HepG2 (cell line): ENCODE measurements around the gene PLEKHS1. TPM values are rescaled to one million over a fixed set of nuclear protein-coding genes. Genes with fewer than 3 reads are reported as not detected.

Experiments
- ATAC-seq: fragments of 200-7000 bp; cut with Tn5 transposase; 3 replicates; pipeline ENCODE4 v1.9.1; 2020; ENCODE audit warnings: mild to moderate bottlenecking, moderate library complexity
- BruUV-seq: library from RNA; stranded (reverse); fragments of 400-500 nt; replicated peaks from 2 replicates; lab custom pipeline; 2021; lab: Mats Ljungman, UMichigan
- CTCF ChIA-PET: fragments of 300-600 bp; formaldehyde crosslinking; extraction: SDS; loops from one replicate; lab custom pipeline; 2021; ENCODE audit warnings: low total read pairs, inconsistent platforms, low intra/inter-chr PET ratio; lab: Yijun Ruan, JAX
- POLR2A ChIA-PET: fragments of 350-600 bp; sonication (Branson Sonifier 250); formaldehyde crosslinking; loops from one replicate; lab custom pipeline; 2020; ENCODE audit warnings: antibody characterized with exemption, inconsistent platforms; lab: Yijun Ruan, JAX
- DNase-seq: peaks from one replicate; pipeline ENCODE4 v3.0.0-alpha.2; 2015; ENCODE audit warnings: low spot score
- FAIRE-seq: peaks from 3 replicates; lab custom pipeline; 2011; peaks lifted over from hg19 to GRCh38; lab: Jason Lieb, UNC
- H2AFZ ChIP-seq: one replicate; pipeline ENCODE4 v1.6.1; 2011; ENCODE audit warnings: low read length, inconsistent platforms
- H3K27ac ChIP-seq: fragments of 300-600 bp; 3 replicates; pipeline ENCODE4 v1.8.0; 2011; ENCODE audit warnings: mixed run types, mild to moderate bottlenecking, mixed read lengths, low read length, inconsistent platforms; ENCODE audit not compliant: insufficient read depth; ENCODE audit errors: extremely low read length
- H3K27me3 ChIP-seq, 2 experiments: fragments of 200-600 bp in 1 of 2; 2 replicates in 1 of 2; 3 replicates in 1 of 2; pipeline versions ENCODE4 v1.6.0 to v1.8.0; 2011; ENCODE audit warnings: low read length in 2 of 2, mild to moderate bottlenecking in 2 of 2, moderate library complexity in 2 of 2, inconsistent platforms in 1 of 2; ENCODE audit not compliant: insufficient read depth in 2 of 2, control insufficient read depth in 1 of 2
- H3K36me3 ChIP-seq, 2 experiments: fragments of 200-600 bp in 1 of 2; replicated peaks in 1 of 2; 2 replicates in 1 of 2; 3 replicates in 1 of 2; pipeline versions ENCODE4 v1.5.1 to v1.8.0; 2011; ENCODE audit warnings: low read length in 2 of 2, inconsistent platforms in 1 of 2; ENCODE audit not compliant: insufficient read depth in 2 of 2, control insufficient read depth in 1 of 2
- H3K4me1 ChIP-seq: 2 replicates; pipeline ENCODE4 v1.5.1; 2012; ENCODE audit warnings: low read length, inconsistent platforms; ENCODE audit not compliant: insufficient read depth
- H3K4me2 ChIP-seq: 2 replicates; pipeline ENCODE4 v1.6.0; 2011; ENCODE audit warnings: low read depth, low read length, inconsistent platforms
- H3K4me3 ChIP-seq, 3 experiments: fragments of 200-600 bp in 1 of 3; sonication (generic), shearing (Covaris generic) in 1 of 3; replicated peaks in 1 of 3; 2 replicates each; pipeline ENCODE4 v1.5.1; 2011 to 2016; ENCODE audit warnings: low read length in 3 of 3, inconsistent platforms in 2 of 3, low read depth in 2 of 3, mild to moderate bottlenecking in 2 of 3, control low read depth in 1 of 3, mixed read lengths in 1 of 3; ENCODE audit not compliant: insufficient read depth in 1 of 3
- H3K79me2 ChIP-seq: one replicate; pipeline ENCODE4 v1.6.1; 2011; ENCODE audit warnings: low read length, inconsistent platforms; ENCODE audit not compliant: insufficient read depth
- H3K9ac ChIP-seq: 2 replicates; pipeline ENCODE4 v1.6.0; 2011; ENCODE audit warnings: mild to moderate bottlenecking, low read depth, low read length, inconsistent platforms; ENCODE audit not compliant: insufficient read depth
- H3K9me3 ChIP-seq: 2 replicates; pipeline ENCODE4 v1.5.1; 2012; ENCODE audit warnings: mild to moderate bottlenecking, low read length
- H4K20me1 ChIP-seq: 2 replicates; pipeline ENCODE4 v1.6.0; 2011; ENCODE audit warnings: inconsistent platforms, mild to moderate bottlenecking, low read length, moderate library complexity; ENCODE audit not compliant: insufficient read depth
- ATF7-NPFF ChIP-seq: sonication (generic); formaldehyde crosslinking; IDR thresholded peaks from 2 replicates; pipeline ENCODE4 v1.8.1; 2023; ENCODE audit warnings: mild to moderate bottlenecking, low read depth, missing genetic modification reagents, moderate library complexity
- ELF3 ChIP-seq: IDR thresholded peaks from 2 replicates; pipeline ENCODE4 v1.6.1; 2016; ENCODE audit warnings: missing genetic modification reagents, missing compliant biosample characterization
- HBP1 ChIP-seq: IDR thresholded peaks from 2 replicates; pipeline ENCODE4 v1.6.1; 2016; ENCODE audit warnings: low read depth, control low read depth
- HNF1A ChIP-seq, 2 experiments: sonication (generic) in 1 of 2; formaldehyde crosslinking in 1 of 2; IDR thresholded peaks; 2 replicates each; pipeline versions ENCODE4 v1.4.0 to v1.6.1; 2016 to 2020; ENCODE audit warnings: borderline replicate concordance in 1 of 2, low read depth in 1 of 2, mild to moderate bottlenecking in 1 of 2, missing genetic modification reagents in 1 of 2
- PLSCR1 ChIP-seq: sonication (generic); formaldehyde crosslinking; IDR thresholded peaks from 2 replicates; pipeline ENCODE4 v1.5.0; 2020; ENCODE audit warnings: missing genetic modification reagents, mild to moderate bottlenecking, borderline replicate concordance
- ZFP1 ChIP-seq: IDR thresholded peaks from 2 replicates; pipeline ENCODE4 v1.6.1; 2016
- ZFP36L2 ChIP-seq: sonication (generic); formaldehyde crosslinking; IDR thresholded peaks from 2 replicates; pipeline ENCODE4 v1.4.0; 2020; ENCODE audit warnings: missing genetic modification reagents
- ZHX1 ChIP-seq: sonication (generic); formaldehyde crosslinking; IDR thresholded peaks from 2 replicates; pipeline ENCODE4 v1.8.1; 2022; ENCODE audit warnings: low read depth, mild to moderate bottlenecking, missing genetic modification reagents
- ZNF296 ChIP-seq: sonication (generic); formaldehyde crosslinking; conservative IDR thresholded peaks from 2 replicates; pipeline ENCODE4 v1.5.0; 2020; ENCODE audit warnings: mild to moderate bottlenecking, missing genetic modification reagents
- ZNF597 ChIP-seq: sonication (generic); formaldehyde crosslinking; IDR thresholded peaks from 2 replicates; pipeline ENCODE4 v1.5.0; 2020; ENCODE audit warnings: missing genetic modification reagents
- ZNF598 ChIP-seq: sonication (generic); formaldehyde crosslinking; IDR thresholded peaks from 2 replicates; pipeline ENCODE4 v1.5.1; 2020; ENCODE audit warnings: mild to moderate bottlenecking, missing genetic modification reagents, borderline replicate concordance
- ZNF691 ChIP-seq: sonication (generic); formaldehyde crosslinking; IDR thresholded peaks from 2 replicates; pipeline ENCODE4 v1.4.0; 2020; ENCODE audit warnings: missing genetic modification reagents, low read depth, mild to moderate bottlenecking, borderline replicate concordance
- WGBS: methylation state at CpG from one replicate; pipeline ENCODE4 v1.1.6; 2017; ENCODE audit warnings: low lambda C conversion rate; 5-methylcytosine and 5-hydroxymethylcytosine counted together
- in situ Hi-C: cut with HindIII; loops from 2 replicates; pipeline ENCODE4 v1.10.0; 2017; ENCODE audit warnings: low pct_unique_long_range_greater_than_20kb; ENCODE audit not compliant: extremely low pct_ligation_motif_present
- intact Hi-C: fragments of 100-400 bp; cut with micrococcal nuclease; formaldehyde crosslinking; loops from one replicate; pipeline ENCODE4 v1.10.0; 2022; ENCODE audit not compliant: unreplicated experiment
- polyA plus RNA-seq, 8 experiments: library from polyadenylated mRNA; depleted of rRNA in 3 of 8; stranded (reverse) in 7 of 8; unstranded in 1 of 8; fragments of >200 nt; fragmentation: Illumina TruSeq in 4 of 8; extraction: Trizol in 4 of 8; gene quantifications; 2 replicates each; pipeline versions ENCODE4 v1.2.1 to v1.2.3, GENCODE V29; 2011 to 2016; ENCODE audit warnings: low read depth in 4 of 8, missing spikeins in 1 of 8, mixed read lengths in 1 of 8; ENCODE audit not compliant: insufficient read depth in 1 of 8
- total RNA-seq, 5 experiments: library from RNA; depleted of rRNA; stranded (reverse); fragments of >200 nt; fragmentation: Illumina TruSeq; extraction: Trizol; gene quantifications; 2 replicates each; pipeline ENCODE4 v1.2.3, GENCODE V29; 2016; ENCODE audit warnings: low read depth in 1 of 5

Gene PLEKHS1
- total and polyA plus RNA-seq, 2 of the 13 experiments (the other 11 are each of a cell fraction or from before 2014, with no cell fraction given): not detected

- Histone ChIP-seq H3K27ac (no peak overlapping the region), H3K27me3 (no peaks in the 10 kb centered on the region; a peak in 1 of 5 replicates), H4K20me1 (no peaks in the 10 kb centered on the region), H3K4me1 (no peaks in the 10 kb centered on the region), H3K9ac (no peak overlapping the region), H3K36me3 (no peaks in the 10 kb centered on the region), H3K79me2 (no peaks in the 10 kb centered on the region), H3K4me3 (no peak overlapping the region), H3K9me3 (no peaks in the 10 kb centered on the region), H3K4me2 (no peak overlapping the region), H2AFZ (no peak overlapping the region)
- ChIA-PET POLR2A (no interaction called here), CTCF (no interaction called here)
- FAIRE-seq (no peak), DNase-seq (no peak), ATAC-seq (no peak)
- no TSS peak for BruUV-seq
- in situ Hi-C loops (no loop called here), intact Hi-C loops (no loop called here)
- 43% methylated on average over 12 of the region's 12 CpGs for WGBS
- TF ChIP-seq ZNF597 (CRISPR knock-in tag) (no peak), ELF3 (CRISPR knock-in tag) (no peak), ZNF598 (CRISPR knock-in tag) (no peak), ZFP36L2 (CRISPR knock-in tag) (no peak), ATF7-NPFF (no peak), ZHX1 (CRISPR knock-in tag) (no peak), PLSCR1 (CRISPR knock-in tag) (no peak), ZNF296 (CRISPR knock-in tag) (no peak), ZFP1 (CRISPR knock-in tag) (no peak), HBP1 (no peak), ZNF691 (CRISPR knock-in tag) (no peak), HNF1A (IDR thresholded peaks at IDR 0.05; ENCODE audit: low read depth) (no peak), HNF1A (CRISPR knock-in tag; IDR thresholded peaks at IDR 0.05; ENCODE audit: borderline replicate concordance) (no peak)
Measured at GRCh38 chr10:113756940-113757543, 5.6 kb downstream of the PLEKHS1 start.
